Gastrocnemius medialis (tissue), 4 donors: Measurements from ENCODE around the gene REC114. TPM values are rescaled to one million over a fixed set of nuclear protein-coding genes. Genes with fewer than 3 reads are reported as not detected.

Experiments used
- ATAC-seq, 2 donors: fragments of 150-250 bp; one replicate each; pipeline ENCODE4 v1.9.1; 2016
- DNase-seq, 2 donors: peaks; one replicate each; pipeline ENCODE4 v3.0.0-alpha.2; 2019
- H3K27ac ChIP-seq, 4 donors: fragments of 200-600 bp; sonication (generic); 1 replicate in 1 of 4; 2 replicates in 3 of 4; pipeline ENCODE4 v1.5.1; 2016 to 2018; ENCODE audit warnings: mild to moderate bottlenecking in 2 of 4, moderate library complexity in 1 of 4
- H3K27me3 ChIP-seq, 3 donors: fragments of 200-600 bp; sonication (generic) in 2 of 3; 1 replicate in 1 of 3; 2 replicates in 2 of 3; pipeline versions ENCODE4 v1.5.1 to v1.6.0; 2016 to 2019; ENCODE audit warnings: mild to moderate bottlenecking in 1 of 3, moderate library complexity in 1 of 3
- H3K36me3 ChIP-seq, 2 donors: fragments of 200-600 bp; sonication (generic) in 1 of 2; one replicate each; pipeline ENCODE4 v1.5.1; 2017 to 2018
- H3K4me1 ChIP-seq, 2 donors: fragments of 200-600 bp; sonication (generic) in 1 of 2; one replicate each; pipeline ENCODE4 v1.5.1; 2016 to 2017; ENCODE audit warnings: mild to moderate bottlenecking in 2 of 2
- H3K4me3 ChIP-seq, 4 donors: fragments of 200-600 bp; sonication (generic) in 3 of 4; 1 replicate in 1 of 4; 2 replicates in 3 of 4; pipeline ENCODE4 v1.5.1; 2016 to 2019; ENCODE audit warnings: mild to moderate bottlenecking in 2 of 4
- H3K9me3 ChIP-seq, 3 donors: fragments of 200-600 bp; sonication (generic) in 2 of 3; 1 replicate in 1 of 3; 2 replicates in 2 of 3; pipeline ENCODE4 v1.5.1; 2016 to 2019
- POLR2A ChIP-seq, 2 donors: fragments of 450-650 bp; IDR thresholded peaks; one replicate each; pipeline ENCODE4 v1.6.1; 2017; ENCODE audit warnings: antibody characterized with exemption in 2 of 2, mild to moderate bottlenecking in 2 of 2, moderate library complexity in 2 of 2
- in situ Hi-C, 4 donors: fragments of 200-750 bp; cut with MboI; loops; one replicate each; pipeline versions ENCODE4 v1.15.0 to v1.8.0; 2017; ENCODE audit warnings: low sequenced_read_pairs in 4 of 4
- intact Hi-C: fragments of 100-400 bp; cut with DNase I; formaldehyde crosslinking; loops from one replicate; pipeline ENCODE4 v1.15.1; 2023; ENCODE audit warnings: low total_unique reads
- total RNA-seq, 4 donors: library from RNA; depleted of rRNA; stranded (reverse); fragments of >200 nt; gene quantifications; one replicate each; pipeline versions ENCODE4 v1.1.0 to v1.2.3, GENCODE V29; 2016
- TF ChIP-seq, protein P1 (sequence below), 5 experiments: fragments of 450-650 bp in 3 of 5; fragments of 200-600 bp in 2 of 5; sonication (generic) in 2 of 5; IDR thresholded peaks in 4 of 5; conservative IDR thresholded peaks in 1 of 5; 1 replicate in 4 of 5; 2 replicates in 1 of 5; pipeline ENCODE4 v1.5.1; 2016 to 2019; ENCODE audit warnings: antibody characterized with exemption in 5 of 5, mild to moderate bottlenecking in 3 of 5, moderate library complexity in 3 of 5

The REC114 gene
- total RNA-seq, 4 donors from 2014 or later = not detected

DNA sequence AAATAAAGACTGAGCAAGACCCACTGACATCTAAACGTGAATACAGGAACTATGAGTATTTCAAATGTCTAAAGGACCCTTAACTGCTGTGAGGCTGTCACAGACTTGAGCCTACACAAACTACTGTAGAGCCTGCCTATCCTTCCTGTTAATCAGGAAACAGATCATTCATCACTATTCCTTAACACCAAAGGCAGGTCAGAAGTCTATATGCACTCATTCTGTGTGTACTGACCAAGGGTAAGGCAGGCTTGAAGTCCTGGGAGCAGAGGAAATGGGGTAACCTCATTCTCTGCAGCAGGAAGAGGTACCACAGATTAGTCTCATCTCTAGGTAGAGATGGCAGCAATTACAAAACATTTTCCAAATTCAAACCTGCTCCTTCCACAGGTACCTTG, 159.5 kb downstream of the REC114 start:
- Histone ChIP-seq H3K4me3 (no peak overlapping the region), H3K4me1 (peaks cover 72 to 94% of the 10 kb centered on the region in 2 donors), H3K27ac (peak overlapping the region; percentile 70 to 81 (median 77)), H3K27me3 (no peaks in the 10 kb centered on the region), H3K36me3 (no peaks in the 10 kb centered on the region), H3K9me3 (no peaks in the 10 kb centered on the region)
- DNase-seq (no peak), ATAC-seq (peak in 1 of 2 donors; percentile 6)
- TF ChIP-seq, protein P1, sequence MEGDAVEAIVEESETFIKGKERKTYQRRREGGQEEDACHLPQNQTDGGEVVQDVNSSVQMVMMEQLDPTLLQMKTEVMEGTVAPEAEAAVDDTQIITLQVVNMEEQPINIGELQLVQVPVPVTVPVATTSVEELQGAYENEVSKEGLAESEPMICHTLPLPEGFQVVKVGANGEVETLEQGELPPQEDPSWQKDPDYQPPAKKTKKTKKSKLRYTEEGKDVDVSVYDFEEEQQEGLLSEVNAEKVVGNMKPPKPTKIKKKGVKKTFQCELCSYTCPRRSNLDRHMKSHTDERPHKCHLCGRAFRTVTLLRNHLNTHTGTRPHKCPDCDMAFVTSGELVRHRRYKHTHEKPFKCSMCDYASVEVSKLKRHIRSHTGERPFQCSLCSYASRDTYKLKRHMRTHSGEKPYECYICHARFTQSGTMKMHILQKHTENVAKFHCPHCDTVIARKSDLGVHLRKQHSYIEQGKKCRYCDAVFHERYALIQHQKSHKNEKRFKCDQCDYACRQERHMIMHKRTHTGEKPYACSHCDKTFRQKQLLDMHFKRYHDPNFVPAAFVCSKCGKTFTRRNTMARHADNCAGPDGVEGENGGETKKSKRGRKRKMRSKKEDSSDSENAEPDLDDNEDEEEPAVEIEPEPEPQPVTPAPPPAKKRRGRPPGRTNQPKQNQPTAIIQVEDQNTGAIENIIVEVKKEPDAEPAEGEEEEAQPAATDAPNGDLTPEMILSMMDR (IDR thresholded peaks at IDR 0.05 in 4 of 5, conservative IDR thresholded peaks at IDR 0.05 in 1 of 5) = no peak
- no peak for TF ChIP-seq POLR2A (IDR thresholded peaks at IDR 0.05)
- in situ Hi-C loops = no loop called here
- intact Hi-C loops = no loop called here

DNA sequence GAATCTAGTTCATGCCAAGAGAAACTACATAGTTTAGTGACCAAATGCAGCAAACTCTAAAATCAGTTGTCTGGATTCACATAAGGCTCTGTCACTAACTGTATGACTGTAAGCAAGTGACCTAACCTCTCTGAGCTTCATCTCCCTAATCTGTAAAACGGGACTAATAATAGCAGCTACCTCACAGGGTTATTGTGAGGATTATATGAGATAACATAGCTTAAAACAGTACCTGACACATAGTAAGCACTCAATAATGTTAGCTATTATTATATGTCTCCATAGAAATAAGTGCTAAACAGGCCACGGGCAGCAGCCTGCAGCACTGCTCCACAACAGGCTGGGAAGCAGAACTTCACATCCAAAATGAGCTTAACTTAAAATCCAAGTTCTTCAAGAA, 160.0 kb downstream of the REC114 start:
- no peaks in the 10 kb centered on the region for H3K9me3 ChIP-seq
- H3K4me3 ChIP-seq = no peak overlapping the region
- H3K36me3 ChIP-seq = no peaks in the 10 kb centered on the region
- ATAC-seq (peak; percentile 42 to 55), DNase-seq (no peak)
- no peak for TF ChIP-seq POLR2A (IDR thresholded peaks at IDR 0.05)
- TF ChIP-seq, protein P1 (IDR thresholded peaks at IDR 0.05 in 4 of 5, conservative IDR thresholded peaks at IDR 0.05 in 1 of 5) = no peak
- H3K4me1 ChIP-seq = peaks cover 72 to 94% of the 10 kb centered on the region in 2 donors
- intact Hi-C loops (no loop called here), in situ Hi-C loops (no loop called here)
- no peaks in the 10 kb centered on the region for H3K27me3 ChIP-seq
- peak overlapping the region; percentile 70 to 81 (median 77) for H3K27ac ChIP-seq

DNA sequence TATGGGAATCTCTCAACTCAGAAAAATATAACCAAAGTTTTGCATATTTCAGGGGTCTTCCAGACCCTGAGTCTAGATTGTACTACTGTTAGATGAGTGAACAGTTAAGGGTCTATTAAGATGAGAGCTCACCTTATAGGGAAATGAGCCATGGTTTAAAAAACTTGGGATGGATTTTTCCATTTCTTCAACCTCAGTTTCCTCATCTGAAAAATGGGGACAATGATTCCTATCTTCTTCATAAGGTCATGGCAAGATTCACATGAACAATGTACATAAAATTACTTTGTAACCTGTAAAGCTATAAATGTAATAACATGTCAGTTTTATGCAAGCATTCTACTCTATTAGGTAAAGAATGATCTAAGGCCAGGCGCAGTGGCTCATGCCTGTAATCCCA, 161.5 kb downstream of the REC114 start:
- no peak for DNase-seq
- Histone ChIP-seq H3K27ac (no peak overlapping the region), H3K4me1 (peaks cover 72 to 91% of the 10 kb centered on the region in 2 donors), H3K4me3 (no peak overlapping the region), H3K9me3 (no peaks in the 10 kb centered on the region), H3K36me3 (no peaks in the 10 kb centered on the region), H3K27me3 (no peaks in the 10 kb centered on the region)
- ATAC-seq = no peak
- intact Hi-C loops = no loop called here
- no peak for TF ChIP-seq POLR2A (IDR thresholded peaks at IDR 0.05)
- TF ChIP-seq, protein P1 (IDR thresholded peaks at IDR 0.05 in 4 of 5, conservative IDR thresholded peaks at IDR 0.05 in 1 of 5) = no peak
- in situ Hi-C loops = no loop called here

DNA sequence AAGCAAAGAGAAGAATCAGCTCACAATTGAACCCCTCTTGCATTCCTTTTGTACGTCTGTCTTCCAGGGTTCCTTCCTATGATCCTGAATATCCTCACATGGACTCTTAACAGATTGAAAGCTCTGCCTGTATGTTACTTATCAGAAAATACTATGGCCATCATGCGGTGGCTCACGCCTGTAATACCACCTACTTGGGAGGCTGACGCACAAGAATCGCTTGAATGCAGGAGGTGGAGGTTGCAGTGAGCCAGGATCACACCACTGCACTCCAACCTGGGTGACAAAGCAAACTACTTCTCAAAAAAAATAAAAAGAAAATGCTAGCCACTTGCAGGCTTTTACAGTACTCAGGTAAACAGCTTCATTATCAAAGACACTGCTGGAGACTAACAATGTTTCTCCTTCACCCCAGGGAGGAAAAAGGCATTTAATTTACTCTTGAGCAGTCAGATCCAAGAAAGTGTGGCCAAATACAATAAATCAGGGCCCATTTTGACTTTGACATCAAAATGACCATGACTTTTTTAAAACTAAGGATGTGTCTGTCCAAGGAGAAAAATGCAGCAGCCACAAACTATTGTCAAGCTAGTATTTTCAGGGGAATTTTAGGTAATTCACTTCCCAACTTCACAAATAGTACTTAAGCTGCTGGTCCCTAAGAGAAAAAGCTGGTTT, 162.9 kb downstream of the REC114 start:
- no peak for DNase-seq
- Histone ChIP-seq H3K27ac (no peak overlapping the region), H3K9me3 (no peaks in the 10 kb centered on the region), H3K4me3 (no peak overlapping the region), H3K36me3 (no peaks in the 10 kb centered on the region), H3K4me1 (peaks cover 64 to 86% of the 10 kb centered on the region in 2 donors), H3K27me3 (no peaks in the 10 kb centered on the region)
- intact Hi-C loops (no loop called here), in situ Hi-C loops (no loop called here)
- no peak for TF ChIP-seq POLR2A (IDR thresholded peaks at IDR 0.05)
- TF ChIP-seq, protein P1 (IDR thresholded peaks at IDR 0.05 in 4 of 5, conservative IDR thresholded peaks at IDR 0.05 in 1 of 5) = no peak
- no peak for ATAC-seq

DNA sequence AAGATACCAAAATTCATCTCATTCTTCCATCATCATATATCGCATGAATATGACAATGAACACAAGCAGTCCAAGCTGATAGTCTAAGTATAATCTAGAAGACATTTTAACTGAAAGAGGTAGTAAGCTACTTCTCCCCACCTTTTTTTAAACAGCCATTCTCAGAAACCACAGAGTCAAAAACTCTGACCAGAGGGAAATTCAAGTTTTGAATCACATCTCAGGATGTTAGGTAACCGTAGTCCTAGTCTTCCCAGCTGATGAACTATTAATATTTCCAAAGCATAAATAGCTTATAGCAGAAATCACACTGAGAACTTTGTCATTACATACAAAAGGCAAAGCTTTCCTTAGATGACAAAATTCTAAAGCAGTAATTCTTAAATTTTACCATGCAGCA, 164.4 kb downstream of the REC114 start:
- Histone ChIP-seq H3K9me3 (no peaks in the 10 kb centered on the region), H3K27ac (no peak overlapping the region), H3K27me3 (no peaks in the 10 kb centered on the region), H3K36me3 (no peaks in the 10 kb centered on the region), H3K4me1 (peaks cover 49 to 75% of the 10 kb centered on the region in 2 donors), H3K4me3 (no peak overlapping the region)
- no peak for DNase-seq
- intact Hi-C loops (no loop called here), in situ Hi-C loops (no loop called here)
- ATAC-seq = no peak
- TF ChIP-seq, protein P1 (IDR thresholded peaks at IDR 0.05 in 4 of 5, conservative IDR thresholded peaks at IDR 0.05 in 1 of 5) = no peak
- no peak for TF ChIP-seq POLR2A (IDR thresholded peaks at IDR 0.05)
